ENCODE measurements around the gene PDXK.

Gene PDXK

DNA sequence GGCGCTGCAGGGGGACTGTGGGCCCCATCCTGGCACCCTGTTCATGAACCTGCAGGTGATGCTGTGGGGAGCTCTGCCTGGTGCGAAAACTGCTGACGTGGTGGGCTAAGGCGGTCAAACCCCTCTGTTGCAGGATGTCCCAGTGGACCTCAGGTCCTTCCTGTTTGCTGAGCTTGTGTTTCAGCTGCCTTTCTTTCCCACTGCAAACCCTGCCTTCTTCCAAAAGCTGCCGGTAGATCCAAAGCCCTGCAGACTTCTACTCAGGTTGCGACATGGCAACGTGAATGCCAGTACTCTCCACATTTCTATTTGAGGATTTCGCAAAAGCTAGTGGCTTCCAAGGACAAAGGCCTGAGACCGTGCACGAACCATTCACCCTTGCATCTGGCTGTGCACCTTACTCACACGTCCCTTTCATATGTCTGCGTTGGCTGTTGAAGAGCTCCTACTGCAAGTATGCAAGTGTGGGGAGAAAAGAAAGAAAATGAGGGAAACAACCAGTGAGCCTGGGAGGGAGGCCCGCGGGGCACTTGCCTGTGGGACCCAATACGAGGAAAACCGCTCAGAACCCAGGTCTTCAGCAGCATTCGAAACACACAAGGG is 64.3 kb downstream of the PDXK start:
- DNase-seq (ENCODE audit: low read depth): no peak

DNA sequence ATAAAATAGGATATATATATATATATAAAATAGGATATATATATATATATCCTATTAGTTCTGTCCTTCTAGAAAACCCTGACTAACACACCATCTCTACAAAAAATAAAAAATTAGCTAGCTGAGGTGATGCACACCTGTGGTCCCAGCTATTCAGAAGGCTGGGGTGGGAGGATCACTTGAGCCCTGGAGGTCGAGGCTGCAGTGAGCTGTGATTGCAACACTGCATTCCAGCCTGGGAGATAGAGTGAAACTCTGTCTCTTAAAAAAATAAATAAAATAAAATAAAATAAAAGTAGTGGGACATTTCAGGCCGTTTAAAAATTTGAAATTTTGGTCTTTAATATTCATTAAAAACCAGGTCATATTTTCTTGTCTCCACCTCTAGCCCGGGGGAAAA is 66.2 kb downstream of the PDXK start:
- no peak for DNase-seq (ENCODE audit: low read depth)

DNA sequence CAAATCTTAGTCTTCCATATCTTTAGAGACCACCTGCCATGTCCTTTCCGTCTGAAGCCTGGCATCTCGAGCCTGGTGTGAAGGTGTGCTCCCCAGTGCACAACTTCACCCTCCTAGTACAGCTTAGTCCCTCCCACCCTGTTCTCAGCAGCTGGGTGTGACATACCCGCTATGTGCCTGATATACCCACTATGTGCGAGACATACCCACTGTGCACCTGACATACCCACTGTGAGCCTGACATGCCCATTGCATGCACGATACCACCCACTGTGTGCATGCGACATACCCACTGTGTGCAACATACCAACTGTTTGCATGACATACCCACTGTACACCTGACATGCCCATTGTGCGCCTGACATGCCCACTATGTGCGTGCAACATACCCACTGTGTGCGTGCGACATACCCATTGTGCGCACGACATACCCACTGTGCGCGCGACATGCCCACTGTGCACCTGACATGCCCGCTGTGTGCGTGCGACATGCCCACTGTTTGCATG is 67.4 kb downstream of the PDXK start:
- DNase-seq (ENCODE audit: low read depth): no peak

DNA sequence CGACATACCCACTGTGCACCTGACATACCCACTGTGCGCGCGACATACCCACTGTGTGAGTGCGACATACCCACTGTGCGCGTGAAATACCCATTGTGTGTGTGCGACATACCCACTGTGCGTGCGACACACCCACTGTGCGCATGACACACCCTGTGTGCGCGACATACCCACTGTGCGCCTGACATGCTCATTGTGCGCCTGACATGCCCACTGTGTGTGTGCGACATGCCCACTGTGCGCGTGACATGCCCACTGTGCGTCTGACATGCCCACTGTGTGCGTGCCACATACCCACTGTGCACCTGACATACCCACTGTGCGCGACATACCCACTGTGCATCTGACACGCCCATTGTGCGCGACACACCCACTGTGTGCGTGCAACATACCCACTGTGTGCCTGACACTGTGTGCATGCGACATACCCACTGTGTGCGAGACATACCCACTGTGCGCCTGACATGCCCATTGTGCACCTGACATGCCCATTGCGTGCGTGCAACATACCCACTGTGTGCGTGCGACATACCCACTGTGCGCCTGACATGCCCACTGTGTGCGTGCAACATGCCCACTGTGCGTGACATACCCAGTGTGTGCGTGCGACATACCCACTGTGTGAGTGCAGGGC is 68.0 kb downstream of the PDXK start:
- no peak for DNase-seq (ENCODE audit: low read depth)

GRCh38 chr21:43789276-43790009 is 70.5 kb downstream of the PDXK start, which contains the start of gene RRP1:
Gene RRP1, plus strand, starts transcription at chr21:43789577. Its CDS starts 53 bp downstream, at chr21:43789630.
- DNase-seq (ENCODE audit: low read depth): peak; percentile 82

DNA sequence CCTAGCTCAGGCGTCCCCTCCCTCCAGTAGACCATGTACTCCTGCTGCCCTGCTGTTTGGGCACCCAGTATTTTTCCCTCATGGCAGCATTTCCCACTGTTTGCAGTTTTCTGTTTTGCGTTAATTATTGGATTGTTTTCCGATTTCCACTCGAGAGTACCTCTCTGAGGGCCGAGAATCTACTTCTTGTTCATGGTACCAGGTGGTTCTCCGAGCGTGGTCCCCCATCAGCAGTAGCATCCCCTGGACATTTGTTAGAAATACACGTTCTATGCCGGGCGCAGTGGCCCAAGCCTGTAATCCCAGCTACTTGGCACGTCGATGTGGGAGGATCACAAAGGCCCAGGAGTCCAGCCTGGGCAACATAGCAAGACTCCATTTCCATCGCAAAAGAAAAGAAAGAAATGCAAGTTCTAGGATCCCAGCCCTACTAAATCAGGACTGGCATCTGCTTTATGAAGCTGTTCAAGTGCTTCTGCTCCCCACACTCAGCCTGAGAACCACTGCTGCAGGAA is 71.1 kb downstream of the PDXK start:
- DNase-seq (ENCODE audit: low read depth): no peak

- no peak for DNase-seq (ENCODE audit: low read depth)
These were observed 73.5 kb downstream of the PDXK start for GRCh38 chr21:43792406-43792805.

DNA sequence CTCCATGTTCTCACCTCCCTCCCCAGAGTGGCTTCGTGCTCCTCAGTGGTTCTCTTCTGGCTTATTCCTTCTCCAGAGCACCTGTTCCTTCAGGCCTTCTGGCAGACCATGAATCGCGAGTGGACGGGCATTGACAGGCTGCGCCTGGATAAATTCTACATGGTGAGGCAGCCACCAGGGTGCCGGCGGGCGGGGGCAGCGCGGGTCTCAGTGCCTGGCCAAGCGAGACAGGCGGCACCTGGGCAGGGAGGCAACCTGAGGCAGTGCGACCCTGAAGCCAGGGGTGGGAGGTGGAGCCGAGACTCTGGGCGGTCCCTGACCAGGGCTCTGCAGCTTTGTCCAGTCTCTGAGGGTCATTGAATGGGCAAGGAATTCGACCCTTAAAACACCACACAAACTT is 74.3 kb downstream of the PDXK start:
- no peak for DNase-seq (ENCODE audit: low read depth)

GRCh38 chr21:43794311-43794710 is 75.4 kb downstream of the PDXK start:
- DNase-seq (ENCODE audit: low read depth): no peak

DNA sequence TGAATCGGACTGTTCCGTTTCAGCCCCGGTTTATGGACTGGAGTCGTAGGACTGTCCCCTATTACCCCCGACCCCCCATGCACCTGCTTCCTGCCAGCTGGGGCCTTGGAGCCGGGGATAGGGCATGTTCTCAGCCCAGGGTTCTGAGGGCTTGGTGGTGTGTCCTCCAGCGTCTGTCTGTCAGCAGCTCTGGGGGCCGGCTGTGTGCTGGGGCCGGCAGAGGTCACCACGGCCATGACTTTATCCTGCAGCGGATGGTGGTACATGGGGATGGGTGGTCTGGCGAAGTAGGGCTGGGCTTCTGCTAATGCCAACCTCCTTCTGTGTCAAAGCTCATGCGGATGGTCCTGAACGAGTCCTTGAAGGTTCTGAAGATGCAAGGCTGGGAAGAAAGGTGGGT is 75.9 kb downstream of the PDXK start:
- DNase-seq (ENCODE audit: low read depth): no peak

DNA sequence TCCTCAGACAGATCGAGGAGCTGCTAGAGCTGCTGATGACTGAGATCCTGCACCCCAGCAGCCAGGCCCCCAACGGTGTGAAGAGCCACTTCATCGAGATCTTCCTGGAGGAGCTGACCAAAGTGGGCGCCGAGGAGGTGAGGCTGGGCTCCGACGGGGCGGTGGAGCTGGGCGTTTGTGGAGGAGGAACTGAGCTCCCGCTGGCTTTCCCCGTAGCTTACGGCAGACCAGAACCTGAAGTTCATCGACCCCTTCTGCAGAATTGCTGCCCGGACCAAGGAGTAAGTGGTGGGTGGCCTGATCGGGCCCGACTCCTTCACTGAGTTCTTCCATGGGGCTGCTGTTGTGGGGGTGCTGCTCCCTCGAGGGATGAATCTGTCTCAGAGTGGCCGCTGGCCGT is 78.5 kb downstream of the PDXK start:
- DNase-seq (ENCODE audit: low read depth): no peak

DNA sequence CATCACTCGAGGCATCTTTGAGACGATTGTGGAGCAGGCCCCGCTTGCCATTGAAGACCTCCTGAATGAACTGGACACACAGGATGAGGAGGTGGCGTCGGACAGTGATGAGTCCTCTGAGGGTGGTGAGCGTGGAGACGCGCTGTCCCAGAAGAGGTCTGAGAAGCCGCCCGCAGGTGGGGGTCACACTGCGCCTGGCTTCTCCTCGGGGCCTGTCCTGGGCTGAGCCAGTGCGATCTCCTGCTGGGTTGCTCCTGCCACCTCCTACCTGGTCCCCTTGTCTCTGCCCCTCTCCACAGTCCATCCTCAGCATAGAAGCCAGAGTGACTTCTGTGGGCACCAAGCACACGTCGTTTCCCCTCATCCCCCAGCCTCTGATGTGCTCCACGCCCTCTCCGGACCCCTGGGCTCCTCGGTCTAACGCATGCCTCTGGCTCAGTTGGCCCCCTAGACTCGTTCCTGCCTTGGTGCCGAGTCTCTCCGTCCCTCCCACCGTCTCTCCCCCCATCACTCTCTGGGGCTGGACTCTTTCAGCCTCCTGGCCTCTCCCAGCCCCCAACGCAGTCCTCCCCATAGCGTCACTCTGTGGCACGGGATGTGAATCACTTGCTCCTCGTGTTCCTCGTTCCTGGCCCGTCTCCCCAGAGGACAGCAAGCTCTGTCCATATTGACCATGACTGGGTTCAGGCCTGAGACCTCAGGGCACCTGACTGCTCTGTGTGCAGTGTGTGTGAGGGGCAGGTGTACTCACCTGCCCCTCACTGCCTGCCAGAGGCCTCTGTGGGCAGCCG is 79.2 kb downstream of the PDXK start:
- no peak for DNase-seq (ENCODE audit: low read depth)

DNA sequence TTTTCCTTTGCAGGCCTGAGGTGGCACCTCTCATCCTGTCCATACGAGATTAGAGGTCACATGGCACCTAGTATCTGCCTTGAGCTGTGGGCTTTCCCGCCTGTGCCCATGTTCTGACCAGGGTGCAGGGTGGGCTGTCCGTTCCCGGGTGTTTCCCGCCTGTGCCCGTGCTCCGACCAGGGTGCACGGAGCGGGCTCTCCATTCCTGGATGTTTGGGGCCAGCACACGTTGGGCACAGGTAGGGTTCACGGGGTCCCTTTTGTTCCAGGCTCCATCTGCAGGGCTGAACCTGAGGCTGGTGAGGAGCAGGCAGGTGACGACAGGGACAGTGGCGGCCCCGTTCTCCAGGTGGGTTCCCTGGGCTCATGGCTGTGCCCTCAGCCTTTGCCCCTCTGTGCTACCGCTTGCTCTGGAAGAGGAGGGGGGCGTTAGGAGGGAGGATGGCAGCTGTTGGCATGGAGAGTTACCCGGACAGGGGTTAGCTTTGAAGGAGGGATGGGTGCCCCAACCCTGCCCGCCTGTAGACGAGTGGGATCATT is 80.4 kb downstream of the PDXK start:
- DNase-seq (ENCODE audit: low read depth): no peak

DNA sequence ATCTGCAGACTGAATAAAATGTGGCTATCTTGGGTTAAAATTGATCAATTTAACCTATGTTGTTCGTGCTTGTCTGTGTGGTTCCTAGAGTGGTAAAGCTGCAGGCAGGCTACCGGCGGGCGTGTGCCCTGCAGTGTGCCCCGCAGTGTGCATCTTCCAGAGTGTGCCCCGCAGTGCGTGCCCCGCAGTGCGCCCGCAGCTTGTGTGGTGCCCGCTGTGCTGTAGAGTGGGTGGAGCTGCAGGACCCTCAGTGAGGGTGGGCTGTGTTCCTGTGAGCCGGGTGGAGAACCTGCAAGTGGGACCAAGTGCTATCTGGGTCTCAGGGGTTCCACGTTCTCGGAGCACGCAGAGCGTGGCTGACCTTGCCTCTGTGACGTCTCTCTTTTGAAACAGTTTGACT is 81.2 kb downstream of the PDXK start:
- DNase-seq (ENCODE audit: low read depth): no peak

GRCh38 chr21:43800566-43800965 is 81.6 kb downstream of the PDXK start:
- no peak for DNase-seq (ENCODE audit: low read depth)

GRCh38 chr21:43801006-43801783 is 82.3 kb downstream of the PDXK start:
- no peak for DNase-seq (ENCODE audit: low read depth)

GRCh38 chr21:43802713-43803313 is 83.9 kb downstream of the PDXK start:
- DNase-seq (ENCODE audit: low read depth): no peak

DNA sequence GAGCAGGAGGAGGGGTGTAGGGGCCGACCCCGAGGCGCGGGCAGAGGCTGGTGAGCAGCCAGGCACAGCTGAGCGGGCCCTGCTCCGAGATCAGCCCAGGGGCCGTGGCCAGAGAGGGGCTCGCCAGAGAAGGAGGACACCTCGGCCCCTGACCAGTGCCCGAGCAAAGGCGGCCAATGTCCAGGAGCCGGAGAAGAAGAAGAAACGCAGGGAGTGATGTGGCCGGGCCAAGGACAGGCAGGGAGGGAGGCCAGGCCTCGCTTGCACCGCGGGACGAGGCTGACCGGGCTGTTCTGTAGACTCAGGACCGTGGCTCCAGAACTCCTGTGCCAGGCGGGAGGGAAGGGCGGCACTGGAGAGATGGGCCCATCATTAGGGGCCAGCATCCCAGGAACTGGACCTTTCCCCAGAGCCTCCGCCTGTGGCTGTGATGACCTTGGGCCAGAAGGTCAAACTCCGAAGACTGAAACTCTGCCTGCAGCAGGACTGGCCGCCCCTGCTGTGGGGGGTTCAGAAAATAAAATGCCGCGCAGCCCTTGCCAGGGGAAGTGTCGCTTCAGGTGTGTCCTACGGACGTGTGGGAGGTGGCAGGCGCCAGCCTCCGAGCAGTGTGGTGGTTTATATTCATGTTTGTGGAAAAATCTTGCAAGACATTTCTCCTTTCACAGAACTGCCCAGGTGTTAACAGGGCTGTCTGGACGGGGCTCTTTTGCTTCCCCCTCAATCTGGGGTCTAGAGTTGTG is 84.8 kb downstream of the PDXK start:
- no peak for DNase-seq (ENCODE audit: low read depth)

DNA sequence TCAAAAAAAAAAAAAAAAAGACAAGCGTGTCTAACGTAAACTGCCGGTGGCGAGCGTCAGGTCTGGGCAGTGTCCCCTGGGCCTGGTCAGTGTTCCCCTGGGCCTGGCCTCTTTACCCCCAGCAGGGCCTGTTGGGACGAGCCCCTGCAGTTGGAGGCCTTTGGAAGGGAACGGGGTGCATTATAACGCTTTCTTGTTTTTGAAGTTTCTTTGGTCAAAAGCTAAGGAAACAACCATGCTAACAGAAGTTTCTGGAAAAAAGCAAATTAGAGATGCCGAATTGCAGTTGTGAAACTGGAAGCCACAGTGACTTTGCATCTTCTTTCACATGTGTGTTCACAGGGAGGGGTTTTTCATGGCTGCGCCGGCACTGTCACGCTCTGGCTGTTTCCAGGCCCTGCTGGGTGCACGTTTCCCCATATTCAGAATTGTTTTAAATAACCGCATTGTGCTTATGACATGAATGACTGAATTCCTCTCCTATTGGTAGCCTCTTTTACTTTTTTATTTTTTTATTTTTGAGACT is 86.4 kb downstream of the PDXK start:
- DNase-seq (ENCODE audit: low read depth): no peak
